A549 (cell line): ENCODE data around the gene GAL3ST2.

Experiments used
- CEBPB ChIP-seq, 2 experiments: fragments of >200 bp in 1 of 2; sonication (Bioruptor Twin) in 1 of 2; formaldehyde crosslinking in 1 of 2; IDR thresholded peaks; 2 replicates each; pipeline ENCODE4 v1.6.1; 2012 to 2016
- EP300 ChIP-seq, 2 experiments: fragments of >200 bp; sonication (Bioruptor Twin); formaldehyde crosslinking; IDR thresholded peaks; 2 replicates in 1 of 2; 3 replicates in 1 of 2; pipeline ENCODE4 v1.6.1; 2016 to 2017
- ESRRA ChIP-seq: fragments of 150-350 bp; IDR thresholded peaks from 2 replicates; pipeline ENCODE4 v1.6.1; 2014; ENCODE audit warnings: mild to moderate bottlenecking, low read length, borderline replicate concordance
- JUN ChIP-seq, 2 experiments: fragments of >200 bp; sonication (Bioruptor Twin); formaldehyde crosslinking; IDR thresholded peaks; 2 replicates in 1 of 2; 3 replicates in 1 of 2; pipeline ENCODE4 v1.6.1; 2016 to 2017
- KDM1A ChIP-seq: fragments of 200-600 bp; sonication (generic); IDR thresholded peaks from 2 replicates; pipeline ENCODE4 v1.6.1; 2016; ENCODE audit warnings: low read depth, mild to moderate bottlenecking
- MAFK ChIP-seq: fragments of 450-650 bp; IDR thresholded peaks from 2 replicates; pipeline ENCODE4 v1.6.1; 2014; ENCODE audit not compliant: partially characterized antibody
- MAX ChIP-seq: IDR thresholded peaks from 2 replicates; pipeline ENCODE4 v1.6.1; 2012
- MAZ ChIP-seq: fragments of 150-350 bp; IDR thresholded peaks from 2 replicates; pipeline ENCODE4 v1.6.1; 2014; ENCODE audit warnings: antibody characterized with exemption, low read depth, low read length, borderline replicate concordance
- PBX3 ChIP-seq: IDR thresholded peaks from 2 replicates; pipeline ENCODE4 v1.6.1; 2012
- POLR2A ChIP-seq: IDR thresholded peaks from 2 replicates; pipeline ENCODE4 v1.6.1; 2012; ENCODE audit warnings: mild to moderate bottlenecking, low read length
- RAD21 ChIP-seq, 2 experiments: fragments of >200 bp in 1 of 2; sonication (Bioruptor Twin) in 1 of 2; formaldehyde crosslinking in 1 of 2; IDR thresholded peaks in 1 of 2; conservative IDR thresholded peaks in 1 of 2; 2 replicates in 1 of 2; 3 replicates in 1 of 2; pipeline ENCODE4 v1.6.1; 2012 to 2018; ENCODE audit warnings: inconsistent platforms in 1 of 2
- ZC3H11A ChIP-seq: fragments of 450-650 bp; IDR thresholded peaks from 2 replicates; pipeline ENCODE4 v1.6.1; 2014; ENCODE audit warnings: antibody characterized with exemption, mild to moderate bottlenecking

- no peak for TF ChIP-seq POLR2A
- TF ChIP-seq ESRRA: no peak
- no peak for TF ChIP-seq JUN (IDR thresholded peaks at IDR 0.05)
- no peak for TF ChIP-seq EP300 (IDR thresholded peaks at IDR 0.05)
- no peak for TF ChIP-seq MAFK
- TF ChIP-seq MAZ: no peak
- no peak for TF ChIP-seq KDM1A
- no peak for TF ChIP-seq CEBPB (IDR thresholded peaks at IDR 0.05)
- TF ChIP-seq RAD21 (conservative IDR thresholded peaks at IDR 0.05 in 1 of 2, IDR thresholded peaks at IDR 0.05 in 1 of 2): no peak
- no peak for TF ChIP-seq MAX
- no peak for TF ChIP-seq PBX3
- TF ChIP-seq ZC3H11A: no peak
Observed at GRCh38 chr2:241763551-241764274, 12.9 kb upstream of the GAL3ST2 start.
